MCF 10A (cell line): ENCODE results near the gene PMEPA1. TPM values are rescaled to one million over a fixed set of nuclear protein-coding genes. Genes with fewer than 3 reads are reported as not detected.

Experiments used
- BruUV-seq: library from RNA; stranded (reverse); fragments of 400-500 nt; replicated peaks from 2 replicates; lab custom pipeline; 2021; lab: Mats Ljungman, UMichigan
- CTCF ChIA-PET: fragments of 300-600 bp; sonication (Branson Sonifier 250); formaldehyde crosslinking; extraction: SDS; loops from one replicate; lab custom pipeline; 2021; ENCODE audit warnings: antibody characterized with exemption, inconsistent platforms; lab: Yijun Ruan, JAX
- POLR2A ChIA-PET: fragments of 300-600, 350-650 bp; sonication (Branson Sonifier 250); formaldehyde crosslinking; extraction: SDS; loops from one replicate; lab custom pipeline; 2020; ENCODE audit warnings: antibody characterized with exemption, inconsistent platforms; lab: Yijun Ruan, JAX
- DNase-seq: peaks from one replicate; pipeline ENCODE4 v3.0.0-alpha.2; 2018; ENCODE audit not compliant: unreplicated experiment
- H3K27ac Mint-ChIP-seq: one replicate; pipeline ENCODE4 v1.8.0; 2022; ENCODE audit warnings: mild to moderate bottlenecking, low read depth, mixed read lengths; ENCODE audit not compliant: unreplicated experiment
- H3K27me3 Mint-ChIP-seq: one replicate; pipeline ENCODE4 v1.8.0; 2022; ENCODE audit warnings: mixed read lengths; ENCODE audit not compliant: insufficient read depth, unreplicated experiment
- H3K36me3 Mint-ChIP-seq: one replicate; pipeline ENCODE4 v1.8.0; 2022; ENCODE audit warnings: mild to moderate bottlenecking, moderate library complexity, mixed read lengths; ENCODE audit not compliant: insufficient read depth, unreplicated experiment
- H3K4me1 Mint-ChIP-seq: one replicate; pipeline ENCODE4 v1.8.0; 2022; ENCODE audit warnings: mixed read lengths; ENCODE audit not compliant: insufficient read depth, unreplicated experiment
- H3K4me3 Mint-ChIP-seq: one replicate; pipeline ENCODE4 v1.8.0; 2022; ENCODE audit warnings: mild to moderate bottlenecking, moderate library complexity, mixed read lengths; ENCODE audit not compliant: unreplicated experiment
- H3K9me3 Mint-ChIP-seq: one replicate; pipeline ENCODE4 v1.8.0; 2022; ENCODE audit warnings: mixed read lengths; ENCODE audit not compliant: unreplicated experiment
- CTCF ChIP-seq: fragments of 200-600 bp; IDR thresholded peaks from one replicate; pipeline ENCODE4 v1.8.0; 2022; ENCODE audit warnings: antibody characterized with exemption, mild to moderate bottlenecking; ENCODE audit not compliant: unreplicated experiment
- intact Hi-C: fragments of 100-400 bp; cut with micrococcal nuclease; formaldehyde crosslinking; loops from 2 replicates; pipeline ENCODE4 v1.14.1; 2022
- total RNA-seq: library from RNA; stranded (reverse); gene quantifications from 2 replicates; pipeline ENCODE4 v1.2.3, GENCODE V29; 2022

Gene PMEPA1
- total RNA-seq, 1 experiment from 2014 or later = 68.5 TPM

GRCh38 chr20:57667388-57667787, 42.4 kb downstream of the PMEPA1 start:
- H3K4me3 Mint-ChIP-seq = no peak overlapping the region

GRCh38 chr20:57666834-57667157, 43.0 kb downstream of the PMEPA1 start:
- no peak overlapping the region for H3K27ac Mint-ChIP-seq
- no peaks in the 10 kb centered on the region for H3K27me3 Mint-ChIP-seq
- H3K36me3 Mint-ChIP-seq = peaks cover 5% of the 10 kb centered on the region
- no TSS peak for BruUV-seq
- ChIA-PET POLR2A (no interaction called here), CTCF (interaction anchor here (0.5 to 1.4 kb wide), 2 partner anchors 13 to 904 kb away, joined by 4 read pairs; no protein-coding TSS in a partner anchor)
- TF ChIP-seq CTCF = no peak
- no peaks in the 10 kb centered on the region for H3K4me1 Mint-ChIP-seq
- intact Hi-C loops = no loop called here
- no peak for DNase-seq
- no peaks in the 10 kb centered on the region for H3K9me3 Mint-ChIP-seq
- no peak overlapping the region for H3K4me3 Mint-ChIP-seq

More at GRCh38 chr20:57667388-57667787, 42.4 kb downstream of the PMEPA1 start:
- no peaks in the 10 kb centered on the region for H3K9me3 Mint-ChIP-seq
- BruUV-seq = no TSS peak
- no peak overlapping the region for H3K27ac Mint-ChIP-seq
- H3K4me1 Mint-ChIP-seq = no peaks in the 10 kb centered on the region
- ChIA-PET POLR2A (no interaction called here), CTCF (interaction anchor here (0.5 to 1.4 kb wide), 3 partner anchors 13 to 904 kb away, joined by 4 read pairs; no protein-coding TSS in a partner anchor)
- DNase-seq = no peak
- TF ChIP-seq CTCF = no peak
- intact Hi-C loops = no loop called here
- no peaks in the 10 kb centered on the region for H3K36me3 Mint-ChIP-seq
- H3K27me3 Mint-ChIP-seq = no peaks in the 10 kb centered on the region

- H3K4me1 Mint-ChIP-seq = no peaks in the 10 kb centered on the region
- CTCF ChIA-PET = interaction anchor here (0.6 to 1.4 kb wide), 2 partner anchors 12 to 529 kb away, joined by 4 to 5 read pairs; no protein-coding TSS in a partner anchor
- BruUV-seq = no TSS peak
- H3K9me3 Mint-ChIP-seq = no peaks in the 10 kb centered on the region
- POLR2A ChIA-PET = interaction anchor here (0.7 kb wide), 1 partner anchor 11 kb away, joined by 3 read pairs; no protein-coding TSS in a partner anchor
- peaks cover 6% of the 10 kb centered on the region for H3K36me3 Mint-ChIP-seq
- intact Hi-C loops = no loop called here
- DNase-seq = no peak
- no peak for TF ChIP-seq CTCF
- H3K4me3 Mint-ChIP-seq = no peak overlapping the region
- H3K27me3 Mint-ChIP-seq = no peaks in the 10 kb centered on the region
- no peak overlapping the region for H3K27ac Mint-ChIP-seq
Observed at GRCh38 chr20:57666106-57666833, 43.5 kb downstream of the PMEPA1 start.

GRCh38 chr20:57665589-57665971, 44.2 kb downstream of the PMEPA1 start:
- BruUV-seq = no TSS peak
- intact Hi-C loops = no loop called here
- ChIA-PET POLR2A (no interaction called here), CTCF (interaction anchor here (0.6 to 0.7 kb wide), 3 partner anchors 30 to 530 kb away, joined by 3 to 5 read pairs (median 3); no protein-coding TSS in a partner anchor)
- no peak overlapping the region for H3K27ac Mint-ChIP-seq
- TF ChIP-seq CTCF = no peak
- H3K4me1 Mint-ChIP-seq = peaks cover 4% of the 10 kb centered on the region
- no peak overlapping the region for H3K4me3 Mint-ChIP-seq
- H3K9me3 Mint-ChIP-seq = no peaks in the 10 kb centered on the region
- H3K36me3 Mint-ChIP-seq = peaks cover 6% of the 10 kb centered on the region
- no peaks in the 10 kb centered on the region for H3K27me3 Mint-ChIP-seq
- no peak for DNase-seq
